NOMO-1 treated with dmso at 0.1 percent for 144 hours (cell line): ENCODE measurements around the gene ZCCHC10.
A peak's percentile ranks its signal among the peaks of the same experiment; 100 is the strongest.
"Not testable (repeated sequence)": the region's sequence is repeated elsewhere in the genome, so short reads cannot be mapped to it uniquely, and the experiment has no call there.

Experiments
- DNase-seq: peaks from one replicate; lab custom pipeline; 2025; ENCODE audit not compliant: unreplicated experiment; lab: John Stamatoyannopoulos, UW

ZCCHC10 gene

DNA sequence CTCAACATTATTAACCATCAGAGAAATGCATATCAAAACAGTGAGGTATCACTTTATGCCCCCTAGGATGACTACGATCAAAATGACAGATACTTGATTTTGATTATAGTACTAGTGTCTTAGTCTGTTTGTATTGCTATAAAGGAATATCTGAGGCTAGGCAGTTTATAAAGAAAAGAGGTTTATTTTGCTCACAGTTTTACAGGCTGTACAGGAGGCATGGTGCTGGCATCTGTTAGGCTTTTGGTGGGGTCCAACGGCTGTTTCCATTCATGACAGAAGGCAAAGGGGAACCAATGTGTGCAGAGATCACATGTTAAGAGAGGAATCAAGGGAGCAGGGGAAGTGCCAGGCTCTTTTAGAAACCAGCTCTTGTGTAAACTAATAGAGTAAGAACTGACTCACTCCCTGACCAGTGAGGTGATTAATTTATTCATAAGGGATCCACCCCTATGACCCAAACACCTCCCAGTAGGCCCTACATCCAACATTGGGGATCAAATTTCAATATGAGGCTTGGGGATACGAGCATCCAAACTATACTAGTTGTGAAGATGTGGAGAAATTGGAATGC is 46.9 kb downstream of the ZCCHC10 start:
- peak; percentile 32 for DNase-seq

DNA sequence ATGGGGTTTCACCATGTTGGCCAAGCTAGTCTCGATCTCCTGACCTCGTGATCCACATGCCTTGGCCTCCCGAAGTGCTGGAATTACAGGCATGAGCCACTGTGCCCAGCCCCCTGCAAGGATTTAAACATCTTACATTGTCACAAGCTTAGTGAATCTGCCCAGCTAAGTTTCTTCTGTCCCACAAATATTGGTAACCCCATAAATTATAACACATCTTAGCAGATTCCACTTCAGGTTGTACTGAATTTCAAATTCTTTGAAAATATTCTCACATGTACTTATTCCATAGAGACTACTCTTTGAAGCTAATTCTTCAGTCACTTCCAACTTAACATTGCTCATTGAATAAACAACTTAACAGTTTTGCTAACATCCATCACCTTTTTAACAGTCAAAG is 49.5 kb downstream of the ZCCHC10 start:
- no peak for DNase-seq

DNA sequence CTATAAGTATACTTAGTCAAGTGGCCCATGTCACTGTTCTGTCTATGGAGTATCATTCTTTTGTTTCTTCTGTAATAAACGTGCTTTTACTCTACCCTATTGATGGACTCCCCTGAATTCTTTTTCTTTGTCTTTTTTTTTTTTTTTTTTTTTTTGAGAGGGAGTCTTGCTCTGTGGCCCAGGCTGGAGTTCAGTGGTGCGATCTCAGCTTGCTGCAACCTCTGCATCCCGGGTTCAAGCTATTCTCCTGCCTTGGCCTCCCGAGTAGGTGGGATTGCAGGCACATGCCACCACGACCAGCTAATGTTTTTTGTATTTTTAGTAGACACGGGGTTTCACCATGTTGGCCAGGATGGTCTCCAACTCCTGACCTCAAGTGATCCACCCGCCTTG is 53.9 kb downstream of the ZCCHC10 start:
- DNase-seq, result not testable (repeated sequence)

DNA sequence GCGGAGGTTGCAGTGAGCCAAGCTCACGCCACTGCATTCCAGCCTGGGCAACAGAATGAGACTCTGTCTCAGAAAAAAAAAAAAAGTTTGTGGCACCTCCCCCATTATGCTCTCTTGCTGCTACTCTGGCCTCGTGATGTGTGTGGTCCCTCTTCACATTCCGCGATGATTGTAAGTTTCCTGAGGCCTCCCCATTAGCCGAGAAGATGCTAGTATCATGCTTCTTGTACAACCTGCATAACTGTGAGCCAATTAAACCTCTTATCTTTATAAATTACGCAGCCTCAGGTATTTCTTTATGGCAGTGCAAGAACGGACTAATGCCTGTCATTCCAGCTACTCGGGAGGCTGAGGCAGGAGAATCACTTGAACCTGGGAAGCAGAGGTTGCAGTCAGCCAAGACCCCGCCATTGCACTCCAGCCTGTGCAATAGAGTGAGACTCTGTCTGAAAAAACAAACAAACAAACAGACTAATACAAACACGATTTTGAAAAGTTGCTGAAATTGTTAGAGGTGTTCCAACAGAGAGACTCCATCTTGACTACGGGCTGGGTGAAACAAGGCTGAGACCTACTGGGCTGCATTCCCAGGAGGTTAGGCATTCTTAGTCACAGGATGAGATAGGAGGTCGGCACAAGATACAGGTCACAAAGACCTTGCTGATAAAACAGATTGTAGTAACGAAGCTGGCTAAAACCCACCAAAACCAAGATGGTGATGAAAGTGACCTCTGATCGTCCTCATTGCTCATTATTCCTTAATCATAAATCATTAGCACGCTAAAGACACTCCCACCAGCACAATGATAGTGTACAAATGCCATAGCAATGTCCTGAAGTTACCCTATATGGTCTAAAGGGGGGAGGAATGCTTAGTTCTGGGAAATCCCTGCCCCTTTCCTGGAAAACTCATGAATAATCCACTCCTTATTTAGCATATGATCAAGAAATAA is 54.6 kb downstream of the ZCCHC10 start:
- no peak for DNase-seq

DNA sequence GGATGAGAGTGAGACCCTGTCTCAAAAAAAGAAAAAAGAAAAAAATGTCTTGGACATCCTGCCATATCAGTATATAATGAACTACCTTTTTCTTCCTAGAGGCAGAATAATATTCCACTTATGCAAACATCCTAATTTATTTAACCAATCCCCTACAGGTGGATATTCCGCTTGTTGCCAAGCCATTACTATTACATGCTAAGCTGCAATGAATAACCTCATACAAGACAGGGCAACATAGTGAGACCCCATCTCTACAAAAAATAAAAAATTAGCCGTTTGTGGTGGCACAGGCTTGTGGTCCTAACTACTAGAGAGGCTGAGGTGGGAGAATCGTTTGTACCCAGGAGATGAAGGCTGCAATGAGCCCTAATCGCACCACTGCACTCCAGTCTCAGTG is 61.2 kb downstream of the ZCCHC10 start:
- no peak for DNase-seq

DNA sequence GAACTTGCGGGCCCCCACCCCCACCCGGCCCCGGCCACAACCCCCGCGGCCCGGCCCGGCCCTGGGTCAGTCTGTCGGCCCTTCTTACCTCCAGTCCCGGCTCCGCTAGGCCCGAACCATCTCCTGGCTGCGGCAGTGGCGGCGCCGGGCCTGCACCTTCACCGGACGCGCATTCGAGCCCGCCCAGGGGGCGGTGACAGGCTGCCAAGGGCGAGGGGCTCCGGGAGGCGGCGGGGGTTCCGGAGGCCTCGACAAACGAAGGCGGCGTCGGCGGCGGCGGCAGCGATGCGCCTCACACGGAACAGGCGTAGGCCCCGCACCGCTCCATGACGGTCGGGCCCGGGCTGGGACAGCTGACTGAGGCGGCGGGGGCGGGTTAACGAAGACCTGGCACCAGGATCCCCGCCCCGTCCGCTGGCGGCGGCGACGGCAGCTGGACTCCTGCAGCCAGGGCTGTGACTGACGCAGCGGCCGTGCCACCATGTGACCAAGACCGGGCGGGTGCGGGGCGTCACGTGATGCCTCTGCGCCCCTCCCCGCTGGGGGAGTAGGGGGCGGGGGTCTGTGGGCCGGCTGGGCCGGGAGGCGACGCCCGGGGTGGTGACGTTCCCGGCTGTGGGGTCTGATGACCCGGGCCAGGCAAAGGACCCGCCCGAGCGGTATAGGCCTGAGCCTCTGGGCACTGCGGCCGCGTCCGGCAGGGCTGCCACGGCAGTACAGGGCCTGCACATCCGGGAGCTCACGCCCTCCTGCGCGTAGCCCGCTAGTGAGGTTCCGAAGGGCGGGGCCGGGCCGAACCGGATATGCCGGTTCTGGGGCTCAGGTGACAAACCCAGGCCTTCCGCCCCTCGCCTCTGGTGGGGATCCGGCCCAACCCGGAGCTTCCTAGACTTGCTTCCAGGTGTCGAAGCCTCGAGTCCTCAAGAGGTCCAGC is 62.9 kb downstream of the ZCCHC10 start, which contains the start of gene AFF4:
Gene AFF4, minus strand, starts transcription at position 464 of the 934 bp plus-strand sequence. CDS start 26,445 bp downstream, outside the sequence.
- DNase-seq, result peak; percentile 91

DNA sequence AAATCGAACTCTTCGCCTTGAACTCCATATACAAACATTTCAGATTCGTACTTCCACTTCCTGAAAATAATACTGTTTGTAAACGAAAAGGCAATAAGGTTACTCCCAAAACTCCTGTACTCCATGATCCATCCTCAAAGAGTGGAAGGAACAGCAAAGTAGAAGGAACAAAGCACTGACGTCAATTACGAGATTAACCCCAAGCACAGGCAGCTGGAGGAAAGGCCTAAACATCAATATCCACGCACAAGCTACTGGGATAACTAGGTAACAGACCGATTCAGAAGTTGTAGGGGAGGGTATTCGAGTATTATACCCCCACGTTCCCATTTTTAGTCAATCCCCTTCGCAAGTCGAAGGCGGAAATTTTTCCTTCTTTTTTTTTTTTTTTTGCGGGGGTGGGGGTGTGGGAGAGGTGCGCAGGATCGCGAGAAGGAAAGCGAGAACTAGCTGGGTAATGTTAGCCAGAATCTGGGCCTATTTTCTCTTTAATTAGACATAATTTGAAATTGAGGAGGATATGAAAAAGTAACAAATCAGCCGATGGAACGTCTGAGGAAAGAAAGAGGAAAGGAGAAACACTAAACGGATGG is 63.8 kb downstream of the ZCCHC10 start:
- no peak for DNase-seq

DNA sequence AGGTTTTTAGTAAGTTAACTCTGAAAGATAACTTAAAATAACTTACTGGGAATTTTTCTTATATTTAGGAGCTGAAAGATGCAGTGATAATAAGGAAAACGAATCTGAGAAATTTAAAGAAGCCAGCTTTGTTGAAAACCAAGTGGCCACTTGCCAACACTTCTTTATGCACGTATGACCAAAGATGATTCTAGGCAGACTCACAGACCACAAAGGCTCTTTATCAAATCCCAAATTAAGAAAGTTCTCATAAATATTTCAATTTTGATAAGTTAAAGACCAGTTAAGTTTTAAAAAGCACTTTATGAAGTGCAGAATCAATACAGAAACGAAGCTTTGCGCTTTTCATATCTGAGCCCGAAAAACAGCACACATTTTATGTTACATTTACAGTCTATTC is 64.5 kb downstream of the ZCCHC10 start:
- no peak for DNase-seq

DNA sequence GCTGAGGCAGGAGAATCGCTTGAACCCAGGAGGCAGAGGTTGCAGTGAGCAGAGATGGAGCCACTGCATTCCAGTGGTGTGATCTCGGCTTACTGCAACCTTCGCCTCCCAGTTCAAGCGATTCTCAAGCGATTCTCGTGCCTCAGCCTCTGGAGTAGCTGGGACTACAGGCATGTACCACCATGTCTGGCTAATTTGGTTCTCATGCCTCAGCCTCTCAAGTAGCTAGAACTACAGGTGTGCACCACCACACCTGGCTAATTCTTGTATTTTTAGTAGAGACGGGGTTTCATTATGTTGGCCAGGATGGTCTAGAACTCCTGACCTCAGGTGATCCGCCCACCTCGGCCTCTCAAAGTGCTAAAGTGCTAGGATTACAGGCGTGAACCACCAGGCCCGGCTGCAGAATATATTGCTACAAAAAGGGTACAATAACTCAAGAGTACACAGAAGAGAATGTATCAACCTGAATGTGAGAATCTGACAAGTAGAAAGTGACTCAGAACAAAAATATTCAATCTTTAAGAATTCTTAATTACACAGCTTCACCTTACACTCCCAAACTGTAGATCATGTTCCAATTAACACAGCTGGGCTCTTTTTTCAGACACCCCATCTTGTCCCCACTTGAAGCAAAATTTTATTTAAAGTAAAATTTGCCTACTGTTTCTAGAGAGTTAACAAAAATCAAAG is 65.1 kb downstream of the ZCCHC10 start:
- not testable (repeated sequence) for DNase-seq

DNA sequence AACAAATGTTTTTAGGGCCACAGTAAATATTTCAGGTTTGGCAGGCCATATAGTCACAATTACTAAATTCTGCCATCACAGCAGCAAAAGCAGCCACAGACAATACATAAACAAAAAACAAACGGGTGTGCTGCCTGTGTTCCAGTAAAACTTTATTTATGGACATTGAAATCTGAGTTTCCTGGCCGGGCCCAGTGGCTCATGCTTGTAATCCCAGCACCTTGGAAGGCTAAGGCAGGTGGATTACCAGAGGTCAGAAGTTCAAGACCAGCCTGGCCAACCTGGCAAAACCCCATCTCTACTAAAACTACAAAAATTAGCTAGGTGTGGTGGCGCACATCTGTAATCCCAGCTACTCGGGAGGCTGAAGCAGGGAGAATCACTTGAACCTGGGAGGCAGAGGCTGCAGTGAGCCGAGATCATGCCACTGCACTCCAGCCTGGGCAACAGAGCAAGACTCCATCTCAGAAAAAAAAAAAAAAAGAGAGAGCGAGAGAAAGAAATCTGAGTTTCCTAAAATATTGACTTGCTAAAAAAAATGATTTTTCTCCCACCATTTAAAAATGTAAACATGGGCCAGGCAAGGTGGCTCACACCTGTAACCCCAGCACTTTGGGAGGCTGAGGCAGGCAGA is 70.1 kb downstream of the ZCCHC10 start:
- DNase-seq, result not testable (repeated sequence)

DNA sequence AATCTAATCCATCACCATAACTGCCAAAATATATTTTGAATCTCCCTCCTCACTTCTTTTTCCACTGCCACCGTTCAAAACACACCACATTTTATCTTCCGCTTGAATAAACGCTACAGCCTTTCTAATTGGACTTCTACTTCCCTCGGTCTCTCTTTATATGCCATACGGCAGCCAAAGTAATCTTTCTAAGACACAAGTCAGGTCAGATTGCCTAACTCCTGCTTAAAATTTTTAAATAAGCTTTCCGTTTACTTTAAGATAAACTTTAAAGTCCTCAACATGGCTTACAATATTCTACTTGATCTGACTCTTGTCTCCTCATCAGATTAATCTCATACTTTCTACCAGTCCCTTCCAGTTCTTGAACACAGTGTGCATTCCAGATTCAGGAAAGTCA is 72.6 kb downstream of the ZCCHC10 start:
- DNase-seq, result no peak

DNA sequence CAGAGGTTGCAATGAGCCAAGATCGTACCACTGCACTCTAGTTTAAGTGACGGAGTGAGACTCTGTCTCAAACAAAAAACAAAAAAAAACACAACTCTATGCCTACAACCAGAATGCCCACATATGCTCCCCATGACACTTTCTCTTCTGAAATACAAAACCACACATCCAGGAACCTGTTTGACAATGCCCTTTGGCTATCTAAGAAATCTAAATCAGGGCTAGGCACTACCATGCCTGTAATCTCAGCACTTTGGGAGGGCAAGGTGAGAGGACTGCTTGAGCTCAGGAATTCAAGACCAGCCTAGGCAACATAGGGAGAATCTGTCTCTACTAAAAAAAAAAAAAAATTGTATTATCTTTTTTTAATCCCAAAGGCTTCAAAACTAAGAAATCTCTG is 73.5 kb downstream of the ZCCHC10 start:
- no peak for DNase-seq

DNA sequence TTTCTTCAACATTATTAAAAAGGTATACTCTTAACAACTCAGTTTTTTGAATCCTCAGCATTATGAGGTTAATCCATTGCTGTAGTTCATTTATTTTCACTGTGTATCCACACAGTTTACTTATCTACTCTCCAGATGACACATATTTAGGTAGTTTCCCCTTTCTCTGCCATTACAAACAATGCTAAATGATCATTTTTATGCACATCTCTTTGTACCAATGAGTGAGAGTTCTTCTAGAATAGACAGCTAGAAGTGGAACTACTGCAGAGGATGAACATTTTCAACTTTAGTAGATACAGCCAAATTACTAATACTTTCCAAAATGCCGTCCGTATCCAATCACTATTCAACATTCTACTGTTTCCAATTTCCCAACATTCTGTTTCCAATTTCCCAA is 74.5 kb downstream of the ZCCHC10 start:
- DNase-seq, result no peak

DNA sequence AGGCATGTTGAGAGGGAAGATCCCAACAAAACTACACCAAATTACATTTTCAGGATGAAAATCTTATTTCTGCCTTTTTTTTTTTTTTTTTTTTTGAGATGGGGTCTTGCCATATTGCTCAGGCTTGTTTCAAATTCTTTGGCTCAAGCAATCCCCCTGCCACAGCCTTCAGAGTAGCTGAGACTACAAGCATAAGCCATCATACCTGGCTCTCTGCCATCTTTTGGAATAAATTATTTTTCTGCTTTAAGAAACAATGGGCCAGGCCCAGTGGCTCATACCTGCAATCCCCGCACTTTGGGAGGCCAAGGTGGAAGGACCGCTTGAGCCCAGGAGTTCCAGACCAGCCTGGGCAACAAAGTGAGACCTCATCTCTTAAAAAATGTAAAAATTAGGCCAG is 77.2 kb downstream of the ZCCHC10 start:
- no peak for DNase-seq

DNA sequence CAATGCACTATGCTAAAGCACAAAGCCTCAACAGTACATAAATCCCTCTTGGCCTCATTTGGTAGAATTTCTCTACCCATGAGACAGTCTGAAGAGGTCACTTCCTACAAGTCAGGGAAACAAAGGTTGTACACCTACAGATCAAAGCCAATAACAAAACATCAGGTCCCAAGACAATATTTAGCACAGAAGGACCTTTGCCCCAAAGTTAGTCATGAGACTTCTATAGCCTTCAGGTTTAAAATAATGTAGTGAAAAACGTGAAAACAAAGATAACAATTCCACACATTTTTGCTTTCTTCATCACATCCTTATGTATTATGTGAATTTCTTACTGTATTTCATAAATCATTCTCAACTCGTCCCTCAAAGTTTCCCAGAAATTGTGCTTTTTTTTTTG is 78.7 kb downstream of the ZCCHC10 start:
- no peak for DNase-seq
